ENCODE results near the gene KMT2B. TPM values are rescaled to one million over a fixed set of nuclear protein-coding genes. Genes with fewer than 3 reads are reported as not detected.

The KMT2B gene
- total and polyA plus RNA-seq, 4 donors: 21.7 to 41.0 (median 27.5) TPM

DNA sequence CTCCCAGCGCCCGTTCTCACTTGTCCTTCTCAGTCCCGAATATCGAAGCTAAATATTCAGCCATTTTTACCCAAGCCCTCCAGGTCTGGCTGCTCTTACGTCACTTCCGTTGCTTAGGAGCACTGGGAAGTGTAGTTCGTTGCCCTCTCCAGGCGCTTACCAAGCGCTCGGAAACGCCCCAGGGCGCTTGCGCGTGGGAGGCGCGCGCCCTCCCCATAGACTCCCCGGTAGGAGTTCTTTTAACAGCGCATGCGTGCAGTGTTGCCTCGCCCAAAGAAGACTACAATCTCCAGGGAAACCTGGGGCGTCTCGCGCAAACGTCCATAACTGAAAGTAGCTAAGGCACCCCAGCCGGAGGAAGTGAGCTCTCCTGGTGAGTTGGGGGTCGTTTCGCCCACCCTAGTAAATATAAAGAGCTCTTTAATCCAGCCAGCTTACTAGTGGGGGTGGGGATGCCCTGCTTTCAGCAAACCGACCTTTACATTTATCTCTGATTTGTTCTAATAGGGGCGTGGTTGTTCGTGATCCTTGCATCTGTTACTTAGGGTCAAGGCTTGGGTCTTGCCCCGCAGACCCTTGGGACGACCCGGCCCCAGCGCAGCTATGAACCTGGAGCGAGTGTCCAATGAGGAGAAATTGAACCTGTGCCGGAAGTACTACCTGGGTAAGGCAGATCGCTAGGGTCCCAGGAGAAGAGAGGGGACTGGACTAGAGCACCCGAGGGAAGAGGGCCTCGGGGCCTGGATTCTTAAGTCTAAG is 27.7 kb downstream of the KMT2B start, which contains the start of the genes PSENEN and U2AF1L4:
PSENEN (plus strand) TSS at position 324 of the 759 bp plus-strand sequence; CDS start at position 604, 280 bp downstream.
U2AF1L4 (minus strand) TSS at position 91 of the 759 bp plus-strand sequence; CDS start at position 64, 27 bp downstream.
- 0 to 1% methylated on average over 40 of the region's 40 CpGs for WGBS, 2 donors
- Histone ChIP-seq H3K9me3 (ENCODE audit: control insufficient read depth in 4 of 4, insufficient read depth in 3 of 4, low read length in 3 of 4) (no peaks in the 10 kb centered on the region), H3K9ac (ENCODE audit: insufficient read depth in 1 of 2, low read length in 2 of 2) (peak within 1 kb of the TSS; percentile 73 to 89), H3K36me3 (ENCODE audit: control insufficient read depth in 4 of 4, insufficient read depth in 4 of 4, low read length in 4 of 4) (peaks cover 0 to 9% (median 2%) of the 10 kb centered on the region in 4 donors), H3K4me3 (peak within 1 kb of the TSS; percentile 75), H3K4me1 (ENCODE audit: control insufficient read depth in 5 of 5, insufficient read depth in 5 of 5, low read length in 5 of 5) (peaks cover 0 to 34% (median 12%) of the 10 kb centered on the region in 5 donors), H3K27ac (ENCODE audit: low read depth in 1 of 2, low read length in 1 of 2) (peak within 1 kb of the TSS; percentile 90 to 99), H3K27me3 (ENCODE audit: control insufficient read depth in 3 of 3, insufficient read depth in 3 of 3, low read length in 2 of 3) (no peaks in the 10 kb centered on the region)
- TF ChIP-seq, protein P1, sequence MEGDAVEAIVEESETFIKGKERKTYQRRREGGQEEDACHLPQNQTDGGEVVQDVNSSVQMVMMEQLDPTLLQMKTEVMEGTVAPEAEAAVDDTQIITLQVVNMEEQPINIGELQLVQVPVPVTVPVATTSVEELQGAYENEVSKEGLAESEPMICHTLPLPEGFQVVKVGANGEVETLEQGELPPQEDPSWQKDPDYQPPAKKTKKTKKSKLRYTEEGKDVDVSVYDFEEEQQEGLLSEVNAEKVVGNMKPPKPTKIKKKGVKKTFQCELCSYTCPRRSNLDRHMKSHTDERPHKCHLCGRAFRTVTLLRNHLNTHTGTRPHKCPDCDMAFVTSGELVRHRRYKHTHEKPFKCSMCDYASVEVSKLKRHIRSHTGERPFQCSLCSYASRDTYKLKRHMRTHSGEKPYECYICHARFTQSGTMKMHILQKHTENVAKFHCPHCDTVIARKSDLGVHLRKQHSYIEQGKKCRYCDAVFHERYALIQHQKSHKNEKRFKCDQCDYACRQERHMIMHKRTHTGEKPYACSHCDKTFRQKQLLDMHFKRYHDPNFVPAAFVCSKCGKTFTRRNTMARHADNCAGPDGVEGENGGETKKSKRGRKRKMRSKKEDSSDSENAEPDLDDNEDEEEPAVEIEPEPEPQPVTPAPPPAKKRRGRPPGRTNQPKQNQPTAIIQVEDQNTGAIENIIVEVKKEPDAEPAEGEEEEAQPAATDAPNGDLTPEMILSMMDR (IDR thresholded peaks at IDR 0.05; ENCODE audit: control extremely low read depth, extremely low read depth): no peak
- peak; percentile 80 for ATAC-seq (ENCODE audit: insufficient read depth, low FRiP score)
- peak; percentile 99 to 100 (median 100) for DNase-seq

DNA sequence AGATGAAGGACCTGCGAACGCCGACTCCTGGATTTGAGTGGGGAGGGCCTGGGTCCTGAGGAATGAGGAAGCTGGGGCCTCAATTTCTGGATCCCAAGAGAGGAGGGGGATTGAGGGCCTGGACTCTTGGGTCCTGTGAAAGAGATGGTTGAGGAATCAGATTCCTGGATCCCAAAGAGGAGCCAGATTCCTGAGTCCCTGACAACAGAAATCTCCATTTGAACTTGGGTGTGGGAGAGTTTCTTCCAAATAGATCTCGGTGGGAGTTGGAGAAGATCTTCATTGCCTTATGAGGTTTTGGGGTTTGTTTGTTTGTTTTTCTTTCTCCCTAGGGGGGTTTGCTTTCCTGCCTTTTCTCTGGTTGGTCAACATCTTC is 28.3 kb downstream of the KMT2B start:
- H3K27me3 ChIP-seq (ENCODE audit: control insufficient read depth in 3 of 3, insufficient read depth in 3 of 3, low read length in 2 of 3): no peaks in the 10 kb centered on the region
- DNase-seq: no peak
- 9 to 26% methylated on average over 4 of the region's 4 CpGs for WGBS, 2 donors
- peak overlapping the region; percentile 57 for H3K4me3 ChIP-seq
- ATAC-seq (ENCODE audit: insufficient read depth, low FRiP score): no peak
- no peaks in the 10 kb centered on the region for H3K9me3 ChIP-seq (ENCODE audit: control insufficient read depth in 4 of 4, insufficient read depth in 3 of 4, low read length in 3 of 4)
- peak overlapping the region; percentile 30 to 73 for H3K9ac ChIP-seq (ENCODE audit: insufficient read depth in 1 of 2, low read length in 2 of 2)
- peaks cover 0 to 9% (median 2%) of the 10 kb centered on the region in 4 donors for H3K36me3 ChIP-seq (ENCODE audit: control insufficient read depth in 4 of 4, insufficient read depth in 4 of 4, low read length in 4 of 4)
- peaks cover 0 to 30% (median 12%) of the 10 kb centered on the region in 5 donors for H3K4me1 ChIP-seq (ENCODE audit: control insufficient read depth in 5 of 5, insufficient read depth in 5 of 5, low read length in 5 of 5)
- peak overlapping the region; percentile 47 to 69 for H3K27ac ChIP-seq (ENCODE audit: low read depth in 1 of 2, low read length in 1 of 2)
- TF ChIP-seq, protein P1 (IDR thresholded peaks at IDR 0.05; ENCODE audit: control extremely low read depth, extremely low read depth): no peak

GRCh38 chr19:35746531-35746930 is 28.7 kb downstream of the KMT2B start:
- Histone ChIP-seq H3K9ac (ENCODE audit: insufficient read depth in 1 of 2, low read length in 2 of 2) (no peak overlapping the region), H3K27ac (ENCODE audit: low read depth in 1 of 2, low read length in 1 of 2) (no peak overlapping the region)
- TF ChIP-seq, protein P1 (IDR thresholded peaks at IDR 0.05; ENCODE audit: control extremely low read depth, extremely low read depth): no peak

More at GRCh38 chr19:35746531-35746930, 28.7 kb downstream of the KMT2B start:
- no peak for DNase-seq
- 78 to 86% methylated on average over 5 of the region's 5 CpGs for WGBS, 2 donors
- ATAC-seq (ENCODE audit: insufficient read depth, low FRiP score): no peak
- Histone ChIP-seq H3K4me3 (no peak overlapping the region), H3K4me1 (ENCODE audit: control insufficient read depth in 5 of 5, insufficient read depth in 5 of 5, low read length in 5 of 5) (peaks cover 0 to 29% (median 12%) of the 10 kb centered on the region in 5 donors), H3K36me3 (ENCODE audit: control insufficient read depth in 4 of 4, insufficient read depth in 4 of 4, low read length in 4 of 4) (peaks cover 0 to 11% (median 2%) of the 10 kb centered on the region in 4 donors), H3K9me3 (ENCODE audit: control insufficient read depth in 4 of 4, insufficient read depth in 3 of 4, low read length in 3 of 4) (no peaks in the 10 kb centered on the region), H3K27me3 (ENCODE audit: control insufficient read depth in 3 of 3, insufficient read depth in 3 of 3, low read length in 2 of 3) (no peaks in the 10 kb centered on the region)
